PFSK-1 (cell line): ENCODE data around the gene TRPM3.

Experiments used
- FOXP2 ChIP-seq: optimal IDR thresholded peaks from 2 replicates; pipeline ENCODE3; 2011; ENCODE audit warnings: borderline replicate concordance, control low read depth, inconsistent platforms; ENCODE audit not compliant: insufficient read depth; ENCODE audit errors: extremely low read length, extremely low read depth
- POLR2AphosphoS5 ChIP-seq: IDR thresholded peaks from 2 replicates; pipeline ENCODE4 v1.6.1; 2012; ENCODE audit warnings: low read depth, mild to moderate bottlenecking, control low read depth, low read length, moderate library complexity
- SIN3A ChIP-seq: IDR thresholded peaks from 2 replicates; pipeline ENCODE4 v1.6.1; 2012; ENCODE audit warnings: mild to moderate bottlenecking, low read length, moderate library complexity, borderline replicate concordance; ENCODE audit not compliant: insufficient read depth
- TAF1 ChIP-seq: IDR thresholded peaks from 2 replicates; pipeline ENCODE4 v1.6.1; 2012; ENCODE audit warnings: low read length, control low read depth, borderline replicate concordance; ENCODE audit not compliant: insufficient read depth
- TF ChIP-seq, protein P1 (sequence below), 2 experiments: IDR thresholded peaks; 2 replicates each; pipeline versions ENCODE4 v1.6.1 to v1.8.0; 2011 to 2012; ENCODE audit warnings: low read depth in 2 of 2, low read length in 2 of 2, control low read depth in 1 of 2, inconsistent platforms in 1 of 2, mild to moderate bottlenecking in 1 of 2, moderate library complexity in 1 of 2; ENCODE audit not compliant: insufficient read depth in 1 of 2

TRPM3 gene

DNA sequence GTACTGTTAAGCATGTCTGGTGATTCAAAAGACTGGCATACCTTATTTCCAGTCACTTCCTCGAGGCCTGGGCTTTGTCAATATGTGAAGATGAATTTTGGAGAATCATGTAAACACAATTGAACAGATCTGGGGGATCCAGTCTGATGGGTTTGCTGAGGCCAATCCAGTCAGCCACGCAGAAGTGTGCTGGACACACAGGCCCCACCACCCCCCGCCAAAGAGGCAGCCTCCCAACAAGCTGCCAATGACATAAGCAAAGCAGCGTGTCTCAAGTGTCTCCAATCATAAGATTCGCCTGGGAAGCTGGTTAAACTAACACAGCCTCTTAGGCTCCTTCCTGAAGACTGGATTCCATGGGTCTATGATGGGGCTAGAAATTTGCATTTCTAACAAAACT is 514.1 kb downstream of the TRPM3 start:
- TF ChIP-seq TAF1 (no peak), POLR2AphosphoS5 (no peak), SIN3A (no peak), FOXP2 (no peak)
- TF ChIP-seq, protein P1, sequence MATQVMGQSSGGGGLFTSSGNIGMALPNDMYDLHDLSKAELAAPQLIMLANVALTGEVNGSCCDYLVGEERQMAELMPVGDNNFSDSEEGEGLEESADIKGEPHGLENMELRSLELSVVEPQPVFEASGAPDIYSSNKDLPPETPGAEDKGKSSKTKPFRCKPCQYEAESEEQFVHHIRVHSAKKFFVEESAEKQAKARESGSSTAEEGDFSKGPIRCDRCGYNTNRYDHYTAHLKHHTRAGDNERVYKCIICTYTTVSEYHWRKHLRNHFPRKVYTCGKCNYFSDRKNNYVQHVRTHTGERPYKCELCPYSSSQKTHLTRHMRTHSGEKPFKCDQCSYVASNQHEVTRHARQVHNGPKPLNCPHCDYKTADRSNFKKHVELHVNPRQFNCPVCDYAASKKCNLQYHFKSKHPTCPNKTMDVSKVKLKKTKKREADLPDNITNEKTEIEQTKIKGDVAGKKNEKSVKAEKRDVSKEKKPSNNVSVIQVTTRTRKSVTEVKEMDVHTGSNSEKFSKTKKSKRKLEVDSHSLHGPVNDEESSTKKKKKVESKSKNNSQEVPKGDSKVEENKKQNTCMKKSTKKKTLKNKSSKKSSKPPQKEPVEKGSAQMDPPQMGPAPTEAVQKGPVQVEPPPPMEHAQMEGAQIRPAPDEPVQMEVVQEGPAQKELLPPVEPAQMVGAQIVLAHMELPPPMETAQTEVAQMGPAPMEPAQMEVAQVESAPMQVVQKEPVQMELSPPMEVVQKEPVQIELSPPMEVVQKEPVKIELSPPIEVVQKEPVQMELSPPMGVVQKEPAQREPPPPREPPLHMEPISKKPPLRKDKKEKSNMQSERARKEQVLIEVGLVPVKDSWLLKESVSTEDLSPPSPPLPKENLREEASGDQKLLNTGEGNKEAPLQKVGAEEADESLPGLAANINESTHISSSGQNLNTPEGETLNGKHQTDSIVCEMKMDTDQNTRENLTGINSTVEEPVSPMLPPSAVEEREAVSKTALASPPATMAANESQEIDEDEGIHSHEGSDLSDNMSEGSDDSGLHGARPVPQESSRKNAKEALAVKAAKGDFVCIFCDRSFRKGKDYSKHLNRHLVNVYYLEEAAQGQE (IDR thresholded peaks at IDR 0.05; ENCODE audit: insufficient read depth in 1 of 2, low read depth in 2 of 2, low read length in 2 of 2): no peak

DNA sequence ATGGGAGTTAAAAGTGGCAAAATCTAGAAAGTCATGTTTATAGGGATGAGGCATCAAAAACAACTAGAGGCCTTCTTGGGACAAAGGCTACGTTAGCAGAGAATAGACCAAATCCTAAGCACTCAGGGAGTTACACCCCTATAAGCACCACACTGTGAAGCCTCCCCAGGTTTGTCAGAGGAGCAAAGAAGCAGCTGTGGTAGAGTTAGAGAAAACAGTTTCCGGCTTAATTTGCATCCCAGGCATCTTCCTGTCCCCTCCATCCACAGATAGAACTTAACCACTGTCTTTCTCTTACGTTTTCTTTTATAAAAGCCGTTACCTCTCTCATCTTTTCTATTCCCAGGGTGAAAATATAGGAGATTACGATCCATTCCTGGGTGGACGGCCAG is 518.4 kb downstream of the TRPM3 start:
- TF ChIP-seq FOXP2 (no peak), TAF1 (no peak), SIN3A (no peak), POLR2AphosphoS5 (no peak)
- TF ChIP-seq, protein P1 (IDR thresholded peaks at IDR 0.05; ENCODE audit: insufficient read depth in 1 of 2, low read depth in 2 of 2, low read length in 2 of 2): no peak

DNA sequence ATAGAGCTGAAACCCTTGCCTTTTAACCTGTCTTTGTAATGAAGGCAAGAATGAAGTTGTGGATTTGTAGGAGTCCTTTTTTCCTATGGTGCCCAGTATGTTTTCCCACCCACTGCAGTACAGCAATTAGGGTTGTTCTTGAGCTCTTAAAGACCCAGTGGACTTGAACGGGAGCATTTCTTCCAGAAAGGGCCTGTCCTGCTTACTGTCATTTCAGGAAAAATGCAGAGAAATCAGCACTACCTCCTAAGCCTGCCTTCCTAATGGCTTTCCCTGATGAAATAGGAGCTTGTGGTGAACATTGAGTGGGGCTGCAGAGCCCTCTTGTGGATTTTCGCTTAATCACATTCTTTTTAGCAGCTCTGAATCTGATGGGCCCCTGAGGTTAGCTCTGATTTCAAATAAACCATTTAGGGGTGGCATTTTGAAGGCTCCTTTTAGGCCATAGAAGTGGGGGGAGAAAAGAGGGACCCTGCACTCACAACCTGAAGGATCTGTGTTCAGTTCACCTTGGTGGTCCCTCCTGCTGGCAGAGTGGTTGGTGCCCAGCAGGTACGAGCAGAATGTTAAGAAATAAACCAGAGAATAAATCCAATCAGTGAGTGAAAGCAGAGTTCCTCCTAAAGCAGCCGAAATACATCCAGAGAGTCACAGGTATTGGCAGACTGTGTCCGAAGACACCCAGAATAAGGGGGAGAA is 519.0 kb downstream of the TRPM3 start:
- TF ChIP-seq, protein P1 (IDR thresholded peaks at IDR 0.05; ENCODE audit: insufficient read depth in 1 of 2, low read depth in 2 of 2, low read length in 2 of 2): no peak
- no peak for TF ChIP-seq POLR2AphosphoS5
- no peak for TF ChIP-seq TAF1
- TF ChIP-seq FOXP2: no peak
- TF ChIP-seq SIN3A: no peak

DNA sequence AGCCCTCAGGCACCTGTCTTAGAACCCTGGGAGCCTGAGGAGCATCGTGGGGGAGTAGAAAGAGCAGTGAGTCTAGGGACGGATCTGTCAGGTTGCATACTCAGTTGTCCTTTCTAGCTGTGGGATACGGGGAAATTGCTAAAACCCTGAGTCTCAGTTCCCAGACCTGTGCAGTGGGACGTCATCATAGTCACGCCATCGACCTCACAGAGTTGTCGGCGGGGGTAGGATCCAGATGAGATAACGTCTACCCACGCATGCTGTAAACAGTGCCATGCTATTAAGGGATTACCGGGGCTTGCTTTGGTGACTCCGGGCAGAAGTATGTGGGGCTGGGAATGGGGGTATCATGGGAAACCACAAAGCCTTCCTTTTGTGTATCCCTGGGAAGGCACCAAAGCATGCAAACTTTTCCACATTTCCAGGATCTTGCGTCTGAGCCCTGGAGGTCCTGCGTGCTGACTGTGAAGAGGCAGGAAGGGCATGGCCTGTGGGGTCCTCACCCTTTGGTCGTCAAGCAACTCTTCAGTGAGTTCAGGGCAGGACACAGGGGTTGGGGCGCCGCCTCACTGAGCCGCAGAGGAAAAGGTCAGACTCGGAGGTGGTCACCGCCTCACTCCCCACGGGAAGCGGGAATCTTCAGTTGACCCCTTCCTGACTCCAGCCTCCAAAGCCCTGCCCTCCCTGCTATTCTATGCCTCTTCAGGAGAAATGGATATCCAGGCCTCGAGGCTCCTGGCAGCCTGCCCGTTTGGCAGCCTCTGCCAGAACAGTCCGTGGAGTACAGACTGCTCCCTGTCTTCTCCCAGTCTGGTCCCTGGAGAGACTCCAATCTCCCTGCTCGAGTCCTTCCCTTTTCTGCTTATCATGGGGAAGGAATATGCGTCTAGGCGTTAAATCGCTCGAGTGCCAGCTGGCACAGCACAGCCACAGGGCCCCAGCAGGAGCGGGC is 520.1 kb downstream of the TRPM3 start:
- TF ChIP-seq, protein P1 (IDR thresholded peaks at IDR 0.05; ENCODE audit: insufficient read depth in 1 of 2, low read depth in 2 of 2, low read length in 2 of 2): no peak; a peak in 1 of 4 replicates
- TF ChIP-seq SIN3A (no peak), POLR2AphosphoS5 (peak; percentile 58; the same call in 1 of the 2 replicates), FOXP2 (peak; percentile 71)
